GM06990 (cell line): ENCODE data around the gene HAX1.

Experiments used
- DNase-seq: peaks from one replicate; pipeline ENCODE4 v3.0.0-alpha.2; 2011; ENCODE audit not compliant: insufficient read length; ENCODE audit errors: extremely low read depth
- H3K27me3 ChIP-seq: replicated peaks from 2 replicates; pipeline ENCODE4 v1.6.0; 2011; ENCODE audit warnings: low read length; ENCODE audit not compliant: control insufficient read depth, insufficient read depth
- H3K36me3 ChIP-seq: 2 replicates; pipeline ENCODE4 v1.5.1; 2011; ENCODE audit warnings: low read length; ENCODE audit not compliant: control insufficient read depth, insufficient read depth
- H3K4me3 ChIP-seq: replicated peaks from 2 replicates; pipeline ENCODE4 v1.5.1; 2011; ENCODE audit warnings: low read depth, mild to moderate bottlenecking, control low read depth, low read length
- TF ChIP-seq, protein P1 (sequence below): IDR thresholded peaks from 2 replicates; pipeline ENCODE4 v1.5.1; 2011; ENCODE audit warnings: low read length, control low read depth, mild to moderate bottlenecking, inconsistent platforms; ENCODE audit not compliant: insufficient read depth, poor library complexity, severe bottlenecking

Gene HAX1

GRCh38 chr1:154241703-154242351 is 30.6 kb upstream of the HAX1 start:
- Histone ChIP-seq H3K27me3 (no peaks in the 10 kb centered on the region), H3K4me3 (no peak overlapping the region), H3K36me3 (peaks cover 17% of the 10 kb centered on the region)
- TF ChIP-seq, protein P1, sequence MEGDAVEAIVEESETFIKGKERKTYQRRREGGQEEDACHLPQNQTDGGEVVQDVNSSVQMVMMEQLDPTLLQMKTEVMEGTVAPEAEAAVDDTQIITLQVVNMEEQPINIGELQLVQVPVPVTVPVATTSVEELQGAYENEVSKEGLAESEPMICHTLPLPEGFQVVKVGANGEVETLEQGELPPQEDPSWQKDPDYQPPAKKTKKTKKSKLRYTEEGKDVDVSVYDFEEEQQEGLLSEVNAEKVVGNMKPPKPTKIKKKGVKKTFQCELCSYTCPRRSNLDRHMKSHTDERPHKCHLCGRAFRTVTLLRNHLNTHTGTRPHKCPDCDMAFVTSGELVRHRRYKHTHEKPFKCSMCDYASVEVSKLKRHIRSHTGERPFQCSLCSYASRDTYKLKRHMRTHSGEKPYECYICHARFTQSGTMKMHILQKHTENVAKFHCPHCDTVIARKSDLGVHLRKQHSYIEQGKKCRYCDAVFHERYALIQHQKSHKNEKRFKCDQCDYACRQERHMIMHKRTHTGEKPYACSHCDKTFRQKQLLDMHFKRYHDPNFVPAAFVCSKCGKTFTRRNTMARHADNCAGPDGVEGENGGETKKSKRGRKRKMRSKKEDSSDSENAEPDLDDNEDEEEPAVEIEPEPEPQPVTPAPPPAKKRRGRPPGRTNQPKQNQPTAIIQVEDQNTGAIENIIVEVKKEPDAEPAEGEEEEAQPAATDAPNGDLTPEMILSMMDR = no peak
- DNase-seq = no peak

GRCh38 chr1:154253671-154254070 is 18.8 kb upstream of the HAX1 start:
- Histone ChIP-seq H3K4me3 (no peak overlapping the region), H3K36me3 (peaks cover 35% of the 10 kb centered on the region), H3K27me3 (no peaks in the 10 kb centered on the region)
- TF ChIP-seq, protein P1 = no peak
- DNase-seq = no peak

GRCh38 chr1:154256686-154257085 is 15.7 kb upstream of the HAX1 start:
- no peak for DNase-seq
- no peak overlapping the region for H3K4me3 ChIP-seq
- no peaks in the 10 kb centered on the region for H3K27me3 ChIP-seq
- TF ChIP-seq, protein P1 = no peak
- peaks cover 45% of the 10 kb centered on the region for H3K36me3 ChIP-seq

DNA sequence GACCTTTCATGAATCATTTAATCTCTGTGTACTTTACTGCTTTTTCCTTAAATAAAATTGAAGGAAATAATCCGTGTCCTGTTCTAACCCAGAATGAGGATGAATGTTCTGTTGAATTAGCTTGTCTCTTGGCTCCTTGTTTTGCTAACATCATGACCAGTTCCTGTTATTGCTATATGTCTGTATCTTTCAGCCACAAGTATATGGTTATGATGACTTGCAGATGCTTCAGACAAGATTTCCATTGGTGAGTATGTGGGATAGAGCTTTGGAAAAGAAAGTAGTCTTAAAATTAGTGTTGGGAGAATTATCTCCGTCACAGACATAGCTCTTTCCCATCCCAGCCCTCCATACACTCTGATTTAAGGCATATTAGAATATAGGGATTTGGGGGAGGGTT is 13.6 kb upstream of the HAX1 start:
- peaks cover 52% of the 10 kb centered on the region for H3K36me3 ChIP-seq
- H3K4me3 ChIP-seq = no peak overlapping the region
- DNase-seq = no peak
- H3K27me3 ChIP-seq = no peaks in the 10 kb centered on the region
- TF ChIP-seq, protein P1 = no peak

GRCh38 chr1:154260127-154260526 is 12.3 kb upstream of the HAX1 start:
- TF ChIP-seq, protein P1 = no peak
- Histone ChIP-seq H3K27me3 (no peaks in the 10 kb centered on the region), H3K36me3 (peaks cover 47% of the 10 kb centered on the region), H3K4me3 (no peak overlapping the region)
- DNase-seq = no peak
